Sigmoid colon (tissue), 4 donors: ENCODE measurements around the gene IRF4.
"Not testable (repeated sequence)": the region's sequence is repeated elsewhere in the genome, so short reads cannot be mapped to it uniquely, and the experiment has no call there.

Source experiments
- POLR2A ChIP-seq, 2 donors: fragments of 450-650 bp; IDR thresholded peaks; one replicate each; pipeline ENCODE4 v1.6.1; 2016; ENCODE audit warnings: antibody characterized with exemption in 2 of 2, mild to moderate bottlenecking in 2 of 2, moderate library complexity in 2 of 2
- POLR2AphosphoS5 ChIP-seq, 4 donors: sonication (generic); formaldehyde crosslinking; IDR thresholded peaks; one replicate each; pipeline ENCODE4 v1.6.1; 2017; ENCODE audit warnings: antibody characterized with exemption in 4 of 4
- TF ChIP-seq, protein P1 (sequence below), 4 experiments: fragments of 450-650 bp in 3 of 4; fragments of 200-600 bp in 1 of 4; IDR thresholded peaks; one replicate each; pipeline ENCODE4 v1.5.1; 2016 to 2019; ENCODE audit warnings: antibody characterized with exemption in 4 of 4, mild to moderate bottlenecking in 3 of 4, moderate library complexity in 2 of 4

DNA sequence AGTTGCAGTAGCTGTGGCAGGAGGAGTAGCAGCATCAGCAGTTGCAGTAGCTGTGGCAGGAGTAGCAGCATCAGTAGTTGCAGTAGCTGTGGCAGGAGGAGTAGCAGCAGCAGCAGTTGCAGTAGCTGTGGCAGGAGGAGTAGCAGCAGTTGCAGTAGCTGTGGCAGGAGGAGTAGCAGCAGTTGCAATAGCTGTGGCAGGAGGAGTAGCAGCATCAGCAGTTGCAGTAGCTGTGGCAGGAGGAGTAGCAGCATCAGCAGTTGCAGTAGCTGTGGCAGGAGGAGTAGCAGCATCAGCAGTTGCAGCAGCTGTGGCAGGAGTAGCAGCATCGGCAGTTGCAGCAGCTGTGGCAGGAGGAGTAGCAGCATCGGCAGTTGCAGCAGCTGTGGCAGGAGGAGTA lies 19.7 kb upstream of the IRF4 start:
- not testable (repeated sequence) for TF ChIP-seq POLR2A, POLR2AphosphoS5 (IDR thresholded peaks at IDR 0.05)
- TF ChIP-seq, protein P1, sequence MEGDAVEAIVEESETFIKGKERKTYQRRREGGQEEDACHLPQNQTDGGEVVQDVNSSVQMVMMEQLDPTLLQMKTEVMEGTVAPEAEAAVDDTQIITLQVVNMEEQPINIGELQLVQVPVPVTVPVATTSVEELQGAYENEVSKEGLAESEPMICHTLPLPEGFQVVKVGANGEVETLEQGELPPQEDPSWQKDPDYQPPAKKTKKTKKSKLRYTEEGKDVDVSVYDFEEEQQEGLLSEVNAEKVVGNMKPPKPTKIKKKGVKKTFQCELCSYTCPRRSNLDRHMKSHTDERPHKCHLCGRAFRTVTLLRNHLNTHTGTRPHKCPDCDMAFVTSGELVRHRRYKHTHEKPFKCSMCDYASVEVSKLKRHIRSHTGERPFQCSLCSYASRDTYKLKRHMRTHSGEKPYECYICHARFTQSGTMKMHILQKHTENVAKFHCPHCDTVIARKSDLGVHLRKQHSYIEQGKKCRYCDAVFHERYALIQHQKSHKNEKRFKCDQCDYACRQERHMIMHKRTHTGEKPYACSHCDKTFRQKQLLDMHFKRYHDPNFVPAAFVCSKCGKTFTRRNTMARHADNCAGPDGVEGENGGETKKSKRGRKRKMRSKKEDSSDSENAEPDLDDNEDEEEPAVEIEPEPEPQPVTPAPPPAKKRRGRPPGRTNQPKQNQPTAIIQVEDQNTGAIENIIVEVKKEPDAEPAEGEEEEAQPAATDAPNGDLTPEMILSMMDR (IDR thresholded peaks at IDR 0.05) = not testable (repeated sequence)
